Testis (tissue), 2 donors: ENCODE results near the gene CFAP69.

Experiments used
- CTCF ChIP-seq, 3 experiments: fragments of 450-650 bp in 2 of 3; fragments of 200-600 bp in 1 of 3; sonication (generic) in 1 of 3; IDR thresholded peaks; one replicate each; pipeline ENCODE4 v1.5.1; 2016 to 2019; ENCODE audit warnings: antibody characterized with exemption in 3 of 3, mild to moderate bottlenecking in 2 of 3, moderate library complexity in 1 of 3
- POLR2A ChIP-seq: fragments of 450-650 bp; IDR thresholded peaks from one replicate; pipeline ENCODE4 v1.6.1; 2017; ENCODE audit warnings: antibody characterized with exemption, mild to moderate bottlenecking, moderate library complexity

GRCh38 chr7:90276033-90276728 is 31.2 kb downstream of the CFAP69 start:
- TF ChIP-seq CTCF (IDR thresholded peaks at IDR 0.05) = no peak
- TF ChIP-seq POLR2A = no peak
